ENCODE data around the gene RBM38.

DNA sequence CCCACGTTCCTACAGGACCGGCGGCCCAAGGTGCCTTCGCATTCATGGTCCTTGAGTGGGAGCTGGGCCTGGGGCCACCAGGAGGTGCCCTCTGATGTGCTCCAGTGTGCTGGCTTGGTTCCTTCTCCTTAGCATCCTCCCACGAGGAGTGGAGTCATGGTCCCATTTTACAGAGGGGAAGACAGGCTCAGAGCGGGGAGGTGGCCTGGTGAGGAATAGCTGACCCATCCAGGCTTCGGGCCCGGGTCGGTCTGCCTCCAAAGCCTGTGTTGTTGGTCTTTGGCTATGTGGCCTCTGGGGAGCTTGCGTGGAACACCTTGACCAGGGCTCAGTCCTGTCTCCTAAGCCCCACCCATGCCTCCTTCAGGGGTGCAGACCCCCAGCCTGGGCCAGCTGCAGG is 22.8 kb downstream of the RBM38 start:
- TF ChIP-seq, protein P1, sequence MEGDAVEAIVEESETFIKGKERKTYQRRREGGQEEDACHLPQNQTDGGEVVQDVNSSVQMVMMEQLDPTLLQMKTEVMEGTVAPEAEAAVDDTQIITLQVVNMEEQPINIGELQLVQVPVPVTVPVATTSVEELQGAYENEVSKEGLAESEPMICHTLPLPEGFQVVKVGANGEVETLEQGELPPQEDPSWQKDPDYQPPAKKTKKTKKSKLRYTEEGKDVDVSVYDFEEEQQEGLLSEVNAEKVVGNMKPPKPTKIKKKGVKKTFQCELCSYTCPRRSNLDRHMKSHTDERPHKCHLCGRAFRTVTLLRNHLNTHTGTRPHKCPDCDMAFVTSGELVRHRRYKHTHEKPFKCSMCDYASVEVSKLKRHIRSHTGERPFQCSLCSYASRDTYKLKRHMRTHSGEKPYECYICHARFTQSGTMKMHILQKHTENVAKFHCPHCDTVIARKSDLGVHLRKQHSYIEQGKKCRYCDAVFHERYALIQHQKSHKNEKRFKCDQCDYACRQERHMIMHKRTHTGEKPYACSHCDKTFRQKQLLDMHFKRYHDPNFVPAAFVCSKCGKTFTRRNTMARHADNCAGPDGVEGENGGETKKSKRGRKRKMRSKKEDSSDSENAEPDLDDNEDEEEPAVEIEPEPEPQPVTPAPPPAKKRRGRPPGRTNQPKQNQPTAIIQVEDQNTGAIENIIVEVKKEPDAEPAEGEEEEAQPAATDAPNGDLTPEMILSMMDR (IDR thresholded peaks at IDR 0.05; ENCODE audit: low read length): no peak
- TF ChIP-seq EZH2 (optimal IDR thresholded peaks at IDR 0.05; ENCODE audit: low read depth, low read length) (no peak), EZH2phosphoT487 (IDR thresholded peaks at IDR 0.05; ENCODE audit: low read length) (no peak)
